GM12892 (cell line): ENCODE data around the gene DNAJC7.
"Not testable (repeated sequence)": the region's sequence is repeated elsewhere in the genome, so short reads cannot be mapped to it uniquely, and the experiment has no call there.

Experiments used
- DNase-seq: peaks from one replicate; pipeline ENCODE4 v3.0.0; 2011; ENCODE audit not compliant: insufficient read length
- FAIRE-seq: peaks from 2 replicates; lab custom pipeline; 2011; peaks lifted over from hg19 to GRCh38; lab: Jason Lieb, UNC
- POLR2A ChIP-seq: IDR thresholded peaks from 2 replicates; pipeline ENCODE4 v1.6.1; 2011; ENCODE audit warnings: low read depth, low read length, control low read depth
- POLR2AphosphoS5 ChIP-seq: IDR thresholded peaks from 2 replicates; pipeline ENCODE4 v1.6.1; 2011; ENCODE audit warnings: low read depth, low read length, control low read depth
- TAF1 ChIP-seq: IDR thresholded peaks from 2 replicates; pipeline ENCODE4 v1.6.1; 2011; ENCODE audit warnings: low read depth, mild to moderate bottlenecking, control low read depth, low read length, borderline replicate concordance

DNAJC7 gene

GRCh38 chr17:41939044-41939692 is 78.1 kb downstream of the DNAJC7 start:
- FAIRE-seq: no peak
- no peak for DNase-seq
- no peak for TF ChIP-seq TAF1
- no peak for TF ChIP-seq POLR2A
- no peak for TF ChIP-seq POLR2AphosphoS5

- FAIRE-seq (no peak), DNase-seq (no peak)
- TF ChIP-seq POLR2A (no peak), POLR2AphosphoS5 (no peak), TAF1 (no peak)
Observed at GRCh38 chr17:41937970-41938954, 79.0 kb downstream of the DNAJC7 start.

GRCh38 chr17:41935641-41936040 is 81.6 kb downstream of the DNAJC7 start:
- no peak for FAIRE-seq
- TF ChIP-seq POLR2A (no peak), POLR2AphosphoS5 (no peak), TAF1 (no peak)
- no peak for DNase-seq

DNA sequence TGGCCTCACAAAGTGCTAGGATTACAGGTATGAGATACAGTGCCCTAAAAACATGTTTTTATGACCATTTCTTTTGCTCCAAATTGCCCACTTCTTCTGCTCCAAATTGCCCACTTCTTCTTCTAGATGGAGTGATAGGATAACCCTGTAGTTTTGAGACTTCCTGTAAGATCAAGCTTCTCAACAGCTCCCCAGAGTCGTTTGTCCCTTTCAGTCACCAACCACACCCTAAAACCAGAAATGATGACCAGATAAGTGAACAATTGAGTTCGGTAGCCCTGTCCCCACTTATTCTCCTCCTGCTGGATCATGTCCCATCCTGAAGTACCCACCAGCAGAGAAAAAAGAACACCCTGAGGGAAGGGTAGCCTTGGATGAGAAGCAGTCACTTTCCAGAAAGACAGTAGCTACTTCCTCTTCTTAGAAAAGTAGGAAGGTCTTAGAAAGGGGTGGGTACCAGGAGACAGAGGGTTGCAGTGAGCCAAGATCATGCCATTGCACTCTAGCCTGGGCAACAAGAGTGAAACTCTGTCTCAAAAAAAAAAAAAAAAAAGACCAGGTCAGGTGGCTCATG is 84.3 kb downstream of the DNAJC7 start:
- TF ChIP-seq POLR2A: no peak
- no peak for TF ChIP-seq POLR2AphosphoS5
- TF ChIP-seq TAF1: no peak
- no peak for DNase-seq
- no peak for FAIRE-seq

- DNase-seq, FAIRE-seq: not testable (repeated sequence)
Observed at GRCh38 chr17:41931715-41932114, 85.5 kb downstream of the DNAJC7 start.

GRCh38 chr17:41930833-41931156 is 86.4 kb downstream of the DNAJC7 start:
- DNase-seq, FAIRE-seq: not testable (repeated sequence)

DNA sequence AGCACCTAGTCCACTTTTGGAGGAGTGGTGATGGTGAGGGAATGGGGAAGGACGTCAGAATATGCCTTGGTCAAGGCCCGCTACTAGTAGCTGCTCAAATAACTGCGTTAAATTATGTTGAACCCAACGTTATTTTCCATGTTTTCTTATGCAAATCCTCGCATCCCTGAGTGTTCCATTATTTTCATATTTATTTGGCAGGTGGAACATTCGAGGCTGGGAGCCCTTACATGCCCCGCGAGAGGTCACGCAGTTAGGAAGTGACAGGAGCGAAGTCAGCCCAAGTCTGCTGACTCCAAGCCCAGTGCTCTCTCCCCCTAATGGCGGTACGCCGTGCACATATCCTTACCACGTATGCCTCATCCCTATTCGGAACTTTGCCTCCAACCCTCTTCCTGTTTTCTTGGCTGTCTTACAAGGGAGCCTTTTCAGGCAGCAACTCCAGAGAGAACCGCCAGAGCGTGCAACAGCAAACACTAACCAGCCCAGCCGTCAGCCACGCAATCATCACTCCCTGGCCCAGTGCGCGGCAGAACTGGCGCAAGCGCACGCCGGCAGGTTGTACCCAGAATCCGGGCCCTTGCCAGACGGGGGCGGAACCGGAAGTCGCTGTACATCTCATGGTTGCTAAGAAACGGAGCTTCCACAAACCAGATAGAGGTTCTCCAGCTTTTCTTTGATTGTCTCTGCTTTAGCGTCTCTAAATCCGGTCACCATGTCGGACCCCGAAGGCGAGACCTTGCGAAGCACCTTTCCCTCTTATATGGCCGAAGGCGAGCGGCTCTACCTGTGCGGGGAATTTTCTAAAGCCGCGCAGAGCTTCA is 87.0 kb downstream of the DNAJC7 start, which contains the start of gene ODAD4:
TSS of gene ODAD4 (plus strand) at position 609 of the 824 bp plus-strand sequence. CDS start at position 716, 107 bp downstream.
- DNase-seq: peak; percentile 89
- TF ChIP-seq POLR2AphosphoS5 (peak; percentile 91), POLR2A (peak; percentile 90), TAF1 (peak; percentile 41; the same call in 1 of the 2 replicates)
- FAIRE-seq: peak; percentile 92

- TF ChIP-seq TAF1 (no peak), POLR2AphosphoS5 (no peak), POLR2A (no peak)
- no peak for FAIRE-seq
- DNase-seq: no peak
Observed at GRCh38 chr17:41928693-41929251, 88.5 kb downstream of the DNAJC7 start.
